ENCODE measurements around the gene CHSY3.
"Not testable (repeated sequence)": the region's sequence is repeated elsewhere in the genome, so short reads cannot be mapped to it uniquely, and the experiment has no call there.

The CHSY3 gene

GRCh38 chr5:130171699-130172098, 267.4 kb downstream of the CHSY3 start:
- no peak for DNase-seq

GRCh38 chr5:130183115-130183514, 278.9 kb downstream of the CHSY3 start:
- no peak for DNase-seq

- DNase-seq = no peak
Observed at GRCh38 chr5:130189961-130190360, 285.7 kb downstream of the CHSY3 start.

DNA sequence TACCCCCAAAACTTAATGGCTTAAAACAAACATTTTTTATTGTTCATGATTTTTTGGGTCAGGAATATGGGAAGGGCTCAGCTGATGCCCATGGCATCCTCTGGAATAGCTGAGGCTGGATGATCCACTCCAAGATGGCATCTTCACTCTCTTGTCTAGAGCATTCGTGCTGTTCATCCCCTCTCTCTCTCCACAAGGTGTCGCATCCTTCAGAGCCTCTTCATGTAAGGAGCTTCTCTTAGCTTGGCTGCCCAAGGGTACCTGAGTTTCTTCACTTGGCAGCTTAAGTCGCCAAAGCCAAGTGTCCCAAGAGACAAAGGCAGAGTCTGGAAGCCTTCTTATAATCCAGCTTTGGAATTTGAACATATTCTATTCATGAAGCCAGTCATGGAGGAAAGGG, 294.7 kb downstream of the CHSY3 start:
- no peak for DNase-seq

DNA sequence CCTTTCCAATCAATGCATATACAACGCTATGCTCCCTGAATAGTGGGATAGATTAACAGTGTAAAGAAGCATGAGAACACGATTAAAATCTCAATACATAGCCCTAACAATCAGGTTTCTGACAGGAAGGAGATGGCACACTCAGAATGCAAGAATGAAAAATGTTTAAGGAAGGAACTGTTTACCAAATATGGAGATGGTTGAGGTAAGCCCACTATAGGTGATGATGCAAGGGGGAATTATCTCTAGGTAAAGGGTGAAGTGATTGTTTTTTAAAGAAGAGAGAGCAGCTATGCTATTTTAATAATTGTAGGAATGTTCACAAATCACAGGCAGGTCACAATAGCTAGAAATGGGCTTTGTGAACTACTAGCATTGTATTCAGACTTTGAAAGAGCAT, 302.4 kb downstream of the CHSY3 start:
- no peak for DNase-seq

DNA sequence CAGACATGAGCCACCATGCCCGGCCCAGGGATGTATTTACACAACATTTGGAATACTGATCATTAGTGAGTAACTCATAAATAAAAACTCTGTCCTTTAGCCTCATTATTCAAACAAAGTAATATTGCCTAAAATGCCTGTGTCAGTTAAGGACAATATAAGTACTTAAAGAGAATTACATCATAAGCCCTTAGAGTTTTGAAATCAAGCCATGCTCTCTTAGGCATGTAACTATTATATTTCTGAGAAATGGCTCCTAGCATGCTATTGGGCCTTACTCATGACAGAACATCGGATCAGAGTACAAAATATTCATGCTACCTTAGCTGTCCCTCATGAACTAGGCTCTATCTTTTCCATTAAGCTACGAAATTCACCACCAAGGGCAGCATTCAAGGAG, 309.3 kb downstream of the CHSY3 start:
- no peak for DNase-seq

GRCh38 chr5:130216286-130216685, 312.0 kb downstream of the CHSY3 start:
- DNase-seq = no peak

- no peak for DNase-seq
Observed at GRCh38 chr5:130222573-130222972, 318.3 kb downstream of the CHSY3 start.

GRCh38 chr5:130226556-130226955, 322.3 kb downstream of the CHSY3 start:
- DNase-seq = not testable (repeated sequence)

- no peak for DNase-seq
Observed at GRCh38 chr5:130227699-130228098, 323.4 kb downstream of the CHSY3 start.

- DNase-seq = no peak
Observed at GRCh38 chr5:130231786-130232185, 327.5 kb downstream of the CHSY3 start.

- DNase-seq = no peak
Observed at GRCh38 chr5:130234816-130235215, 330.6 kb downstream of the CHSY3 start.
